GM18502 (cell line): ENCODE measurements around the gene RIPPLY2.

Source experiments
- ATAC-seq: cut with Tn5 transposase; IDR thresholded peaks from one replicate; pipeline ENCODE4 v1.9.1; 2021; ENCODE audit warnings: mild to moderate bottlenecking; ENCODE audit not compliant: unreplicated experiment, poor library complexity

Gene RIPPLY2

DNA sequence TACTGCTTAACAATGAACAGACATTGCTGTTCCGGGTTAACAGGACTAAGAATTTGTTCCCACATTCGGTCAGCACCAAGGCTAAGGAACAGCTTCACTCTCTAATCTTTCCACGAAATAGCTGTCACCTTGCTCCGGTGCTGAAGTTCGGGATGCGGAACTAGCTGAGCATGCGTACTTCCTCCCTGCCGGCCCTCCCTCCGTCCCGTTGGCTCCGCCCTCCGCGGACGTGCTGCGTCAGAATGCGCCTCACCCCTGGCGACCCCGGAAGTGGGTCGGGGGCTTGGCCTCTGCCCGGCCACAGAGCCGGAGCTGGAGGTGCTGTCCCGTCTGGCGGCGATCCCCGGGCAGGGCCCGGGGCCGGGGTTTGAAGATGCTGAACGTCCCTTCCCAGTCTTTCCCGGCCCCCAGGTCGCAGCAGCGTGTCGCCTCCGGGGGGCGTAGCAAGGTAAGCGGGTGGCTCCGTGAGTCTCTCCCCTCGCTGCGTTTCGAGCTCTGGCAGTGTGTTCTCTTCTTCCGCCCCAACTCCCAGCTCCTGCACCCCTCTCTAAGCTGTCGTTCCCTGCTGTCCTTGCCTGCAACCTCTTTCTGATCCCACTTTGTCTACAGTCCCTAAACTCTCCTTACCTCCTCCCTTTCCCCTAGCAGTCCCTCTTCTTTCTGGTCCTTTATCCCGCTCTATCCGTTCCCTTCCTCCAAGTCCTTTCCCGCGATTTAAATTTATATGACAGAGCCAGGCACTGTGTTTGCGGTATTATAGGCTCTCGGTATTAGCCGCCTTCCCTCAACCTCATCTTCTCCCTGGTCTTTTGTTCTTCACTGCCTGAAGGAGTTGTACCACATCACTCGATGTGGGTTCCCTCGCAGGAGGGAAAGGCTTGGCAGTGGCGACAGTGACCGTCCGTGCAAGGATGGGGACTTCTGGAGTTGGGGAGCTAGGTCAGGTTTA, 6.5 kb downstream of the RIPPLY2 start, which contains the start of gene CYB5R4:
CYB5R4 (plus strand) TSS at position 280 of the 949 bp plus-strand sequence; CDS start at position 374, 94 bp downstream.
- ATAC-seq: peak; percentile 99

DNA sequence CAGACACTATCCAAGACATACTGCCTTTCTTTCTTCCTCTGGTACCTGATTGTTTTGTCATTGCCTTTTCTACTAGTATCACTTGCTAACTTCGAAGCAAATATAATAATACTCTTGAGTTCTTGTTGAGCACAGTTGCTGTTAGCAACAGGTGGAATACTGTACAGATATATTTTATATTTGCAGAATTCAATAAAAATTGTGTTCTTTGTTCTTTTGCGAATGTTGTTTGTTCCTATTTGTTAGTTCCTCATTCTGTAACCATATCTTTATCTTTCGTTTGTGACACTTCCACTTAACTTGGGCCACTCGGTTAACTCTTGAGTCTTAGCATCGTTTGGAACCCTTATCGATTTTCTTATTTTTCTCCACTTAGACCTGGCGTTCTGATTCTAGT, 7.2 kb downstream of the RIPPLY2 start:
- peak; percentile 2 for ATAC-seq

DNA sequence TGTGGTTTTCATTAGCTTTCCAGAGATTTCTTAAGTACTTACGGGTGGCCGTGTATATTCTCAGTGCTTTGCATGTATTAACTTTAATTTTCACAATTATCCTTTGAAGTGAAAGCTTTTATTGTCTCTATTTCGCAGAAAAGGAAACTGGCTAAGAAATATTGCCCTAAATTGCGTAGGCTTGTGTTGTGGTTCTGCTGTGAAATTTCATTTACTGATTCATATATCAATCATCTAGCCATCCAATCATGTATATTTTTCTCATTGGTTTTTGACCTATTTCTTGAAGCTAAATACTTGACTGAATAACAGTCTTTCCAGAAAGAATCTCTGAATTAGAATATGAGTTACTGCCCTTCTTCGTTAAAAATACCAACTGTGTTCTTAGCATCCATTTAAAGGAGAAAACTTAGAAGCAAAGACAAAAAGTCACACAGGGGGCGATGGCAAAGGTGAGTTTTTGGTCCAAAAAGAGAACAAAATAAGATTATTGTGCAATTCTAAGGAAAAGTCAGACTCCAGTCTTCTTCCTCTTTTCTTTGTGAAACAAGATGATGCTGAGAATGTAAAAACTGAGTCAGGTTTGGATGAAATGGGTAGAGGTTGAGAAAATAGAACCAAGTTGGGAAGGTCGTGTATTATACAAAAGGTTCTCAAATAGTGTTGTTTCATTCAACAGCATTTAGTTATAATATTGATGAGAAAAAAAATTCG, 7.8 kb downstream of the RIPPLY2 start:
- ATAC-seq: no peak

- ATAC-seq: no peak
Measured at GRCh38 chr6:83862776-83863471, 9.8 kb downstream of the RIPPLY2 start.

- ATAC-seq: no peak
Measured at GRCh38 chr6:83867043-83867442, 13.9 kb downstream of the RIPPLY2 start.

- no peak for ATAC-seq
Measured at GRCh38 chr6:83867527-83868161, 14.5 kb downstream of the RIPPLY2 start.

GRCh38 chr6:83868639-83869038, 15.5 kb downstream of the RIPPLY2 start:
- ATAC-seq: no peak

DNA sequence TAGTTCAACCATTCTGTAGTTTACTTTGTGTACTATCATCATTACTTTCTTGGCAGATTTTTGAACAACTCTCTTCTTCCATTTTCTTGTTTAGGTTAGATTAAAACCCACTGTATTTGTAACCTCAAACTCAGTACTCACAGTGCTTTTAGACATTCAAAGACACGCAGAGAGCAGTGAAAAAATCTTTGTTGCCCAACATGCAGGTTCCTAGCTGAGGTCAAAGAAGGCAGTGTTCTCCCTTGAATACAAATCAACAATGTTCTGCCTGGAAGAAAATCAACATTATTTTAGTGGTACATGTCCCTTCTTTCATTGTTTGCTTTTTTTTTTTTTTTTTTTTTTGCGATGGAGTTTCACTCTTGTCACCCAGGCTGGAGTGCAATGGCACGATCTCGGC, 17.5 kb downstream of the RIPPLY2 start:
- ATAC-seq: no peak

DNA sequence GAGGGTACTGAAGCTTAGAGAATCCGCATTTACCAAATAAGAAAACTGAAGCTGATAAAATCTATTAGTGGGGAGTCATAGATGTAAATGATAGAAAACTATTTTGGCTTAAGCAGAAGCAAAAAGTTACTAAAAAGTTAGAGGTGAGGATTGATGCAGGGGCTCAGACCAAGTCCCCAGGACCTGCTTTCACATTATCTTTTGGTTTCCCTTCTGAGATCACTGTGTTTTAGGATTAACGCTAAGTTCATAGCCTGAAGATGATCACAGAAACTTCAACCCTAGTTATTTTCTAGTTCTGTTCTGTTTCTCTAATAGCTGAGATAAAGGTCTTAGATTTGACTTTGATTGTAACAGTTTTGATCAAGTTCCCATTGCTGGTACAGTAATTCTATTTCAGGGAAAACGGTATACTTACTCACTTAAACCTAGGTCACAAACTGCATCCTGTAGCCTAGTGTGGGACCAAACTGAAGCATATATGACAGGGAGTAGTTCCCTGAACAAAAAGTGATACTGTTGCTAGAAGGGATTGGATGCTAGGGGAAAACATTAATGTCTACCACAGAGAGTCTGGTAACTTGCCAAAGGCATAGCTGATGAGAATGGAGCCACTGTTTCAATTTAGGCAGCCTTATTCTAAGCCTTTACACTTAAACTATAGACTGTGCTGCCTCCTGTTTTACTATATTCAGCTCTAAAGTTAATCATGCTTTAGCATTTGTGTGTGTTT, 19.4 kb downstream of the RIPPLY2 start:
- no peak for ATAC-seq

DNA sequence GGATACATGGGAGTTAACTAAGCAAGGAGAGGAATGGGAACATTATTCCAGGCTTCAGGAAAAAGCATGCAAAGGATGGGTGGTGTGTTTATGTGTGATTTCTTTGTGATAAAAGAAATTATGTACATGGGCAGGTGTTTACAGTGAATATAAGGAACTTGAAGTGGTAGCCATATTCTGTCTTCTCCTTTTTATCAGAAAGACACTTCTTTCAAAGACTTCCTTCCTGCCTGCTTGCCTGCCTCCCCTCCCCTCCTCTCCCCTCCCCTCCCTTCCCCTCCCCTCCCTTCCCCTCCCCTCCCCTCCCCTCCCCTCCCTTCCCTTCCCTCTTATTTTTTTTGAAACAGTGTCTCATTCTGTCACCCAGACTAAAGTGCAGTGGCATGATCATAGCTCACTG, 20.7 kb downstream of the RIPPLY2 start:
- ATAC-seq: no peak

DNA sequence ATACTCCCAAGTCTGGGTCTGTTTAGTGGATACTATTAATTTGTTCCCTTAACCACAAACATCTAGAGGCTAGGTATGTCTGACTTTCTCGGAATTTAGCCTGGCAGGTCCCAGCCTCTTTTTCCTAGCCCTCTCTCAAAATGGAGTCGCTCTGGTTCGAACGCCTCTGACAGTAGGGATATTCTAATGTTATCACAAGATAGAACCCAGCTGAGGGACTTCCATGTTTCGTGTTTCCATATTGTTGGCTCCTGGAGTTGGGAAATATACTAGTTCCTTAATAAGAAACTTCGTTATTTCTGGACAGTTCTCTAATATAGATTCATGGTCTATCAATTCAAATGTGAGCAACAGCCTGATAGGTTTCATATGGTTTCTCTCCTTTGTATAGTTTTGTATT, 22.7 kb downstream of the RIPPLY2 start:
- ATAC-seq: no peak

- no peak for ATAC-seq
Measured at GRCh38 chr6:83878902-83879644, 25.9 kb downstream of the RIPPLY2 start.

GRCh38 chr6:83879746-83880145, 26.6 kb downstream of the RIPPLY2 start:
- no peak for ATAC-seq

DNA sequence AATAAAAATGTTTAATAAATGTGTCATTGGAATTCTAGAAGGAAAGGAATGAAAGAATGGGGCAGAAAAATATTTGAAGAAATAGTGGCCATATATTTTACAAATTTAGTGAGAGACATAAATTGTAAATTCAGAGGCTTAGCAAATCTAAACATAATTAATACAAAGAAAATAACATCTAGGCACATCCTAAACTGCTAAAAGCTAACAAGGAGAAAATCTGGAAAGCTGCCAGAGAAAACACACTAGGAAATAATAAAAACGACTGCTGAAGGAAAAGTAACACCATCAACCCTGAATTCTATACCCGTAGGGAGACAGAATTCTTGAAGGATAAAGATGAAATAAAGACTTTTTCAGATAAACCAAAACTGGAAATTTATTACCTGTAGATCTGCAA, 30.1 kb downstream of the RIPPLY2 start:
- no peak for ATAC-seq

GRCh38 chr6:83884523-83884922, 31.4 kb downstream of the RIPPLY2 start:
- ATAC-seq: peak; percentile 84

DNA sequence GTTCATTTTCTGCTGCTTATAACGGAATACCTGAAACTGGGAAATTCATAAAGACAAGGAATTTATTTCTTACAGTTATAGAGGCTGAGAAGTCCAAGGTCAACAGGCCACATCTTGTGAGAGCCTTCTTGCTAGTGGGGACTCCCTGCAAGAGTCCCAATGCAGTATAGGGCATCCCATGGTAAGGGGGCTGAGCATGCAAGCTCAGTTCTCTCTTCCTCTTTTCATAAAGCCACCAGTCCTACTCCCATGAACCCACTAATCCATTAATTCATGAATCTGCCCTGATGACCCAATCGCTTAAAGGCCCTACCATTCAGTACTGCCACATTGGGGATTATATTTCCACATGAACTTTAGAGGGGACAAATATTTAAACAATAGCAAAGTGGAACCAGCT, 32.8 kb downstream of the RIPPLY2 start:
- ATAC-seq: no peak

GRCh38 chr6:83889621-83890020, 36.5 kb downstream of the RIPPLY2 start:
- no peak for ATAC-seq

DNA sequence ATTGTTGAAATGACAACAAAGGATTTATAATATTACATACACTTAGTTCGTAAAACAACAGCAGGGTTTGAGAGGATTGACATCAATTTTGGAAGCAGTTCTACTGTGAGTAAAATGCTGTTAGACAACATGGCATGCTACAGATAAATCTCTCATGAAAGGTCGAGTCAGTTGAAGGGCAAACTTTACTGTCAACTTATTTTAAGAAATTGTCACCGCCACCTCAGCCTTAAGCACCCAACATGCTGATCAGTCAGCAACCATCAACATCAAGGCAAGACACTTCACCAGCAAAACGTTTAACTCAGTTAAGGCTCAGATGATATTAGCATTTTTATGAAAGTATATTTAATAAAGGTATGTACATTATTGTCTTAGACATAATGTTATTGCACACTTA, 37.4 kb downstream of the RIPPLY2 start:
- ATAC-seq: no peak

GRCh38 chr6:83891586-83891985, 38.4 kb downstream of the RIPPLY2 start:
- ATAC-seq: no peak
